ENCODE data around the gene BAIAP3.

BAIAP3 gene

GRCh38 chr16:1395444-1396031 is 62.1 kb downstream of the BAIAP3 start:
- DNase-seq, result no peak

- DNase-seq, result no peak
These were observed 64.3 kb downstream of the BAIAP3 start for GRCh38 chr16:1397779-1398178.

- DNase-seq, result no peak
These were observed 64.9 kb downstream of the BAIAP3 start for GRCh38 chr16:1398351-1398750.
